ENCODE results near the gene CRYBG1. TPM values are rescaled to one million over a fixed set of nuclear protein-coding genes. Genes with fewer than 3 reads are reported as not detected.

The CRYBG1 gene
- total RNA-seq, 1 experiment from 2014 or later: 10.7 TPM

- ChIA-PET POLR2A (no interaction called here), CTCF (no interaction called here)
- BruUV-seq (replicated peaks): no TSS peak
Observed at GRCh38 chr6:106468935-106469334, 108.4 kb downstream of the CRYBG1 start.

More at GRCh38 chr6:106468935-106469334, 108.4 kb downstream of the CRYBG1 start:
- no peak for TF ChIP-seq RAD21 (IDR thresholded peaks at IDR 0.05; ENCODE audit: low read depth)
- TF ChIP-seq CBX3 (IDR thresholded peaks at IDR 0.05; ENCODE audit: low read depth): no peak
- no peak for TF ChIP-seq EZH2 (IDR thresholded peaks at IDR 0.05)
- TF ChIP-seq SRF (IDR thresholded peaks at IDR 0.05; ENCODE audit: low read depth): no peak
- TF ChIP-seq REST (IDR thresholded peaks at IDR 0.05; ENCODE audit: low read depth): no peak
- no peak for TF ChIP-seq JUND (IDR thresholded peaks at IDR 0.05)
- TF ChIP-seq MAX (IDR thresholded peaks at IDR 0.05): no peak
- TF ChIP-seq YY1 (IDR thresholded peaks at IDR 0.05; ENCODE audit: extremely low read depth, insufficient replicate concordance, low read depth, low read length): no peak
- no peak for TF ChIP-seq ZNF274 (IDR thresholded peaks at IDR 0.05; ENCODE audit: low read depth, low read length)
- no peak for TF ChIP-seq ELF1 (IDR thresholded peaks at IDR 0.05; ENCODE audit: borderline replicate concordance, low read depth)
- no peak for TF ChIP-seq SP1 (IDR thresholded peaks at IDR 0.05; ENCODE audit: low read depth)
- no peak for TF ChIP-seq EGR1 (IDR thresholded peaks at IDR 0.05; ENCODE audit: low read depth)
- TF ChIP-seq TCF7L2 (IDR thresholded peaks at IDR 0.05; ENCODE audit: borderline replicate concordance, extremely low read depth, insufficient read depth, insufficient read length): no peak
- no peak for TF ChIP-seq ZBTB33 (IDR thresholded peaks at IDR 0.05; ENCODE audit: extremely low read depth, insufficient replicate concordance, low read length)
- no peak for TF ChIP-seq POLR2AphosphoS5 (IDR thresholded peaks at IDR 0.05; ENCODE audit: low read depth, low read length)
- no peak for TF ChIP-seq EZH2phosphoT487 (IDR thresholded peaks at IDR 0.05; ENCODE audit: borderline replicate concordance)
- TF ChIP-seq FOSL1 (IDR thresholded peaks at IDR 0.05; ENCODE audit: low read depth): no peak
- H3K4me2 ChIP-seq (ENCODE audit: low read length): no peak overlapping the region
- H3K4me3 ChIP-seq (replicated peaks in 1 of 2; ENCODE audit: low read depth in 1 of 2, low read length in 2 of 2): no peak overlapping the region
- H2AFZ ChIP-seq (ENCODE audit: low read depth, low read length, poor library complexity, severe bottlenecking): no peak overlapping the region
- H3K79me2 ChIP-seq (ENCODE audit: insufficient read depth, low read length): no peaks in the 10 kb centered on the region
- H3K27ac ChIP-seq (ENCODE audit: low read depth, low read length): no peak overlapping the region
- H3K9me3 ChIP-seq (ENCODE audit: control insufficient read depth in 1 of 2, insufficient read depth in 1 of 2, low read depth in 1 of 2, low read length in 2 of 2): no peaks in the 10 kb centered on the region
- intact Hi-C loops (cut with micrococcal nuclease): no loop called here
- H3K36me3 ChIP-seq (ENCODE audit: control insufficient read depth in 1 of 2, insufficient read depth in 2 of 2, low read length in 2 of 2): no peaks in the 10 kb centered on the region
- H3K4me1 ChIP-seq (ENCODE audit: control insufficient read depth in 1 of 2, insufficient read depth in 2 of 2, low read length in 2 of 2): peaks cover 0 to 3% of the 10 kb centered on the region in 2 experiments; a peak in 1 of 4 replicates
- H3K9ac ChIP-seq (ENCODE audit: low read length): no peak overlapping the region
- H3K9me2 ChIP-seq (ENCODE audit: insufficient read depth): no peaks in the 10 kb centered on the region
- ATAC-seq: no peak
- RAD21 ChIA-PET (ENCODE audit: low non-redundant PET in 1 of 2, low total read pairs in 2 of 2, uncharacterized antibody in 2 of 2, unreplicated experiment in 2 of 2): no interaction called here
- no peaks in the 10 kb centered on the region for H4K20me1 ChIP-seq (ENCODE audit: insufficient read depth)
- no peak for DNase-seq (ENCODE audit: low read depth, low spot score)
- no peaks in the 10 kb centered on the region for H3K27me3 ChIP-seq (ENCODE audit: insufficient read depth, low read length)

All from HCT116 (cell line).